Stimulated activated CD8-positive, alpha-beta memory T cell treated with anti-CD3 and anti-CD28 coated beads, Interleukin-2, amount 100 ng/mL, for 48 hours (primary cell): ENCODE results near the gene PAIP2.
"Not testable (repeated sequence)": the region's sequence is repeated elsewhere in the genome, so short reads cannot be mapped to it uniquely, and the experiment has no call there.

ENCODE experiments used
- DNase-seq, 2 donors: peaks; one replicate each; pipeline ENCODE4 v3.0.0-alpha.2; 2020; ENCODE audit warnings: low read depth in 2 of 2

PAIP2 gene

GRCh38 chr5:139378101-139378825 is 36.6 kb downstream of the PAIP2 start:
- DNase-seq = no peak

GRCh38 chr5:139378941-139379361 is 37.3 kb downstream of the PAIP2 start:
- no peak for DNase-seq

- DNase-seq = no peak
These were observed 38.2 kb downstream of the PAIP2 start for GRCh38 chr5:139379626-139380449.

- no peak for DNase-seq
These were observed 40.4 kb downstream of the PAIP2 start for GRCh38 chr5:139381837-139382761.

GRCh38 chr5:139382807-139383206 is 41.2 kb downstream of the PAIP2 start:
- DNase-seq = no peak

GRCh38 chr5:139383275-139383992 is 41.8 kb downstream of the PAIP2 start, which contains the start of gene SLC23A1:
SLC23A1 (minus strand) TSS chr5:139383297; CDS start chr5:139383253, 44 bp downstream.
- no peak for DNase-seq

- no peak for DNase-seq
These were observed 42.4 kb downstream of the PAIP2 start for GRCh38 chr5:139383993-139384590.

GRCh38 chr5:139384591-139385051 is 43.0 kb downstream of the PAIP2 start:
- DNase-seq = no peak

GRCh38 chr5:139385061-139386049 is 43.7 kb downstream of the PAIP2 start:
- DNase-seq = peak in 1 of 2 donors; percentile 26

- DNase-seq = no peak
These were observed 44.4 kb downstream of the PAIP2 start for GRCh38 chr5:139386050-139386438.

- DNase-seq = not testable (repeated sequence)
These were observed 45.3 kb downstream of the PAIP2 start for GRCh38 chr5:139386956-139387355.

- DNase-seq = no peak
These were observed 46.0 kb downstream of the PAIP2 start for GRCh38 chr5:139387611-139388197.

GRCh38 chr5:139388198-139388821 is 46.7 kb downstream of the PAIP2 start:
- DNase-seq = no peak

- DNase-seq = peak; percentile 60 to 63
These were observed 48.3 kb downstream of the PAIP2 start, which contains the start of gene MZB1 for GRCh38 chr5:139389701-139390638. MZB1 (minus strand) TSS chr5:139389913; CDS start chr5:139389856, 57 bp downstream.

GRCh38 chr5:139390639-139391569 is 49.2 kb downstream of the PAIP2 start:
- no peak for DNase-seq
